ENCODE results near the gene CD44.

CD44 gene

GRCh38 chr11:35271031-35271430, 132.1 kb downstream of the CD44 start:
- DNase-seq: no peak

GRCh38 chr11:35272391-35272902, 133.5 kb downstream of the CD44 start:
- peak; percentile 84 for DNase-seq

- DNase-seq: no peak
Observed at GRCh38 chr11:35274909-35275785, 136.2 kb downstream of the CD44 start.

GRCh38 chr11:35275786-35276170, 136.8 kb downstream of the CD44 start:
- no peak for DNase-seq

- peak; percentile 21 for DNase-seq
Observed at GRCh38 chr11:35276396-35277145, 137.6 kb downstream of the CD44 start.

GRCh38 chr11:35277827-35278226, 138.9 kb downstream of the CD44 start:
- no peak for DNase-seq

- DNase-seq: no peak
Observed at GRCh38 chr11:35280727-35281126, 141.8 kb downstream of the CD44 start.

GRCh38 chr11:35281169-35281688, 142.3 kb downstream of the CD44 start:
- DNase-seq: no peak
